GM12873 (cell line): ENCODE measurements around the gene MED25.

Experiments
- TF ChIP-seq, protein P1 (sequence below): IDR thresholded peaks from 2 replicates; pipeline ENCODE4 v1.5.1; 2012; ENCODE audit warnings: low read depth, mild to moderate bottlenecking, moderate library complexity, low read length, control low read depth; ENCODE audit not compliant: insufficient read depth; ENCODE audit errors: missing control alignments

MED25 gene

DNA sequence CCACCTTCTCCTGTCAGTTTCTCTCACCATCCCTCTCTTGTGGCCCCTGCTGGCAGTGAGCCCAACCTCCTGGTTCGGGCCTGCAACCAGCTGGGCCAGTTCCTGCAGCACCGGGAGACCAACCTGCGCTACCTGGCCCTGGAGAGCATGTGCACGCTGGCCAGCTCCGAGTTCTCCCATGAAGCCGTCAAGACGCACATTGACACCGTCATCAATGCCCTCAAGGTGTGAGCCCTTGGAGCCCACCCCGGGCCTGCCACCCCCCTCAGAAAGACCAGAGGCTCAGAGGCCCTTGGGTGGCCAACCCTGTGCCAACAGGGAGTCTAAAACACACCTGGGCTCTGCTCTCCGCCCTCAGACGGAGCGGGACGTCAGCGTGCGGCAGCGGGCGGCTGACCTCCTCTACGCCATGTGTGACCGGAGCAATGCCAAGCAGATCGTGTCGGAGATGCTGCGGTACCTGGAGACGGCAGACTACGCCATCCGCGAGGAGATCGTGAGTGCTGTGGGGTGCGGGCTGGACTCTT lies 18.8 kb upstream of the MED25 start:
- TF ChIP-seq, protein P1, sequence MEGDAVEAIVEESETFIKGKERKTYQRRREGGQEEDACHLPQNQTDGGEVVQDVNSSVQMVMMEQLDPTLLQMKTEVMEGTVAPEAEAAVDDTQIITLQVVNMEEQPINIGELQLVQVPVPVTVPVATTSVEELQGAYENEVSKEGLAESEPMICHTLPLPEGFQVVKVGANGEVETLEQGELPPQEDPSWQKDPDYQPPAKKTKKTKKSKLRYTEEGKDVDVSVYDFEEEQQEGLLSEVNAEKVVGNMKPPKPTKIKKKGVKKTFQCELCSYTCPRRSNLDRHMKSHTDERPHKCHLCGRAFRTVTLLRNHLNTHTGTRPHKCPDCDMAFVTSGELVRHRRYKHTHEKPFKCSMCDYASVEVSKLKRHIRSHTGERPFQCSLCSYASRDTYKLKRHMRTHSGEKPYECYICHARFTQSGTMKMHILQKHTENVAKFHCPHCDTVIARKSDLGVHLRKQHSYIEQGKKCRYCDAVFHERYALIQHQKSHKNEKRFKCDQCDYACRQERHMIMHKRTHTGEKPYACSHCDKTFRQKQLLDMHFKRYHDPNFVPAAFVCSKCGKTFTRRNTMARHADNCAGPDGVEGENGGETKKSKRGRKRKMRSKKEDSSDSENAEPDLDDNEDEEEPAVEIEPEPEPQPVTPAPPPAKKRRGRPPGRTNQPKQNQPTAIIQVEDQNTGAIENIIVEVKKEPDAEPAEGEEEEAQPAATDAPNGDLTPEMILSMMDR, result no peak

DNA sequence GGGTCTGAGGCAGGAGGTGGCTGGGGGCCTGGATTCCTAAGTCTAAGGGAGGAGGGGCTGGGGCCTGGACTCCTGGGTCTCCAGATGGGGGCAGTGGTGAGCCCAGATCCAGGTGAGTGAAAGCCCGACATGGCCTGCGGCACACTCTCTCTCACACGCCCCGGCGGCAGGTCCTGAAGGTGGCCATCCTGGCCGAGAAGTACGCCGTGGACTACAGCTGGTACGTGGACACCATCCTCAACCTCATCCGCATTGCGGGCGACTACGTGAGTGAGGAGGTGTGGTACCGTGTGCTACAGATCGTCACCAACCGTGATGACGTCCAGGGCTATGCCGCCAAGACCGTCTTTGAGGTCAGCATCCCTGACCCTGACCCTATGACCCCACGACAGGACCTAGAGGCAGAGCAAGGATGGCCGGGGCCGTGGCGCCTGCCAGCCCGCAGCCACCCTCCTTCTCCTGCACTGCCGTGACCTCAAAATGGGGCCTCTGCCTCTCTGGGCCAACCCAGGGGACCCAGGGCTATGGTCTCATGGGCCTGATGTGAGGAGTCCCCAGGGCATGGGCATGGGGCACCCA lies 18.2 kb upstream of the MED25 start:
- TF ChIP-seq, protein P1, result peak; percentile 40

DNA sequence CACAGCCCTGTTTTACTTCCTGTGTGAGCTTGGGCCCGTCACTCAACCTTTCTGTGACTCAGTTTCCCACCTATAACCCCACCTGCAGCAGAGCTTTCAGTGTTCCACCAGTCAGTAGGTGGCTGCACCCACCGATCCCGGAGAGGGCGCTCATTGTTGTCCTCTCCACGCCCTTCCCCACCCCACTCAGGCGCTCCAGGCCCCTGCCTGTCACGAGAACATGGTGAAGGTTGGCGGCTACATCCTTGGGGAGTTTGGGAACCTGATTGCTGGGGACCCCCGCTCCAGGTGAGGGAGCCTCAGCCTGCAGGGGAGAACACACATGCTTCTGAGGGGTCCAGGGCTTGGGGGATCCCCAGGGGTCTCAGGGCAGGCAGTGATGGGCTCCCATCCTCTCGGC lies 17.3 kb upstream of the MED25 start:
- TF ChIP-seq, protein P1, result no peak

DNA sequence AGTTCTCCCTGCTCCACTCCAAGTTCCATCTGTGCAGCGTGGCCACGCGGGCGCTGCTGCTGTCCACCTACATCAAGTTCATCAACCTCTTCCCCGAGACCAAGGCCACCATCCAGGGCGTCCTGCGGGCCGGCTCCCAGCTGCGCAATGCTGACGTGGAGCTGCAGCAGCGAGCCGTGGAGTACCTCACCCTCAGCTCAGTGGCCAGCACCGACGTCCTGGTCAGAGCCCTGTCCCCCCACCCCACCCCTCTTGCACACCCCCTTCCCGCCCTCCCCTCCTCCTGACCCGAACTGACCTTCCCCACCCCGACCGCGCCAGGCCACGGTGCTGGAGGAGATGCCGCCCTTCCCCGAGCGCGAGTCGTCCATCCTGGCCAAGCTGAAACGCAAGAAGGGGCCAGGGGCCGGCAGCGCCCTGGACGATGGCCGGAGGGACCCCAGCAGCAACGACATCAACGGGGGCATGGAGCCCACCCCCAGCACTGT lies 16.6 kb upstream of the MED25 start:
- TF ChIP-seq, protein P1, result no peak

DNA sequence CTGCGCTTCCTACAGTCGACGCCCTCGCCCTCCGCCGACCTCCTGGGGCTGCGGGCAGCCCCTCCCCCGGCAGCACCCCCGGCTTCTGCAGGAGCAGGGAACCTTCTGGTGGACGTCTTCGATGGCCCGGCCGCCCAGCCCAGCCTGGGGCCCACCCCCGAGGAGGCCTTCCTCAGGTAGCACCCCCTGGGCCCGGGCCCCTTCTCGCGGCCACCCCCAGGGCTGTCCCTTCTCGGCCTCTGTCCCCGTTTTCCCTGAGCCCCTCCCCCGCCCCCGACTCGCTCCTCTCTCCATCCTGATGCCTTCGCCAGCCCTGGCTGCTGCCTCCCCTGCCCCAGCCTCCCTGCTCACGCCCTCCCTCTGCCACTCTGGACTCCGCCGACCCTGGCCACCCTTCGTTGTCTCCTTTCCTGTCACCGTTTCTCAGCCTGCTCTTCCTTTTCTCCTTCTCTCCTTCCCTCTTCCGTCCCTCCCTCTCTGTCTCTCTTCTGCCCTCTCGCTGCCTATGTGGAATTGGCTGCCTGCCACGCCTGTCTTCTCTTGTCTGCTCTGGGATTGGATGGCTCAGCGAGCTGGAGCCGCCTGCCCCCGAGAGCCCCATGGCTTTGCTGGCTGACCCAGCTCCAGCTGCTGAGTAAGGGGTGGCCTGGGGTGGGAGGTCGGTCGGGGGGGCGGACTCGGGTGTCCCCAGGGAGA lies 16.0 kb upstream of the MED25 start:
- TF ChIP-seq, protein P1, result no peak

DNA sequence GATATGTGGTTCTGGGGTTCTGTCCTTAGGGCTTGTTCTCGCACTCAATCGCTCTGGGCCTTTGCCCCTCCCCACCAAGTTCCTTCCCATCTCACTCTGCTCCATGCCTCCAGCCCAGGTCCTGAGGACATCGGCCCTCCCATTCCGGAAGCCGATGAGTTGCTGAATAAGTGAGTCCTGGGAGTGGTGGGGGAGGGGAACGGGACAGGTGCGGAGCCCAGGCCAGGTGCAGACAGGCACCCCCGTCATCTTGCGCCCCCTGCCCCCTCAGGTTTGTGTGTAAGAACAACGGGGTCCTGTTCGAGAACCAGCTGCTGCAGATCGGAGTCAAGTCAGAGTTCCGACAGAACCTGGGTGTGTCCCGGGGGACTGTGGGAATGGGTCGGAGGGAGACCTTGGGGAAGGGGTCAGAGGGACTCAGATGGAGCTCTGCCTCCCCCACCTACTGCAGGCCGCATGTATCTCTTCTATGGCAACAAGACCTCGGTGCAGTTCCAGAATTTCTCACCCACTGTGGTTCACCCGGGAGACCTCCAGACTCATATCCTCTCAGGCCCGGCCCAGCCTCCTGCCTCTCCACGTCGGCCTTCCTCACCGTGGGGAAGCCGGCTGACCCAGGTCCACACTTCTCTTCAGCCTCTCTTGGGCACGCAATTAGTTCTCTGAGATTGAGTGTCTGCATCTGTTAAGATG lies 15.1 kb upstream of the MED25 start:
- TF ChIP-seq, protein P1, result no peak

DNA sequence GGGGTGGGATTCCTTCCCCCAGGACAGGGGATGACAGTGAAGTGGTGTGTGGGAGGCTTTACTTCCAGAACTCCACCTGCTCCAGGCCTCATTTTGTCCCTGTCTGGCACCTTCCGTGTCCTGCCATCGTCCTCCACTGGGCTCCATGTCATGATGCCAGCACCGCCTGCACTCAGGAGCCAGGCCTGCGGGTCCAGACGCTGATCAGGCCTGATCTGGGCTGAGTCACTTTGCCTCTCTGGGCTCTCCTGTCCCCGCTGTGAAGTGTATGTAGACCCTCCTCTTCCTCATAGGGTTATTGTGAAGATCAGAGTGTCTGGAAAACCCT lies 14.6 kb upstream of the MED25 start:
- TF ChIP-seq, protein P1, result no peak
